ENCODE measurements around the gene MCTP1. TPM values are rescaled to one million over a fixed set of nuclear protein-coding genes. Genes with fewer than 3 reads are reported as not detected.

MCTP1 gene
- total RNA-seq, 1 donor from 2014 or later: 1.9 TPM

GRCh38 chr5:94777056-94777880 lies 507.6 kb downstream of the MCTP1 start:
- no peak for TF ChIP-seq CTCF (IDR thresholded peaks at IDR 0.05)
- peaks cover 6% of the 10 kb centered on the region for H3K9me3 Mint-ChIP-seq
- CTCF ChIA-PET: interaction anchor here (1.0 kb wide), 1 partner anchor 44 kb away, joined by 3 read pairs; no protein-coding TSS in a partner anchor
- no peaks in the 10 kb centered on the region for H3K4me1 Mint-ChIP-seq
- POLR2A ChIA-PET: no interaction called here
- no peaks in the 10 kb centered on the region for H3K36me3 Mint-ChIP-seq (ENCODE audit: low read depth)
- no peak for DNase-seq
- no peak for ATAC-seq (ENCODE audit: low read depth)
- H3K27me3 Mint-ChIP-seq: peaks cover 9% of the 10 kb centered on the region
- H3K27ac Mint-ChIP-seq: no peak overlapping the region
- no peak overlapping the region for H3K4me3 Mint-ChIP-seq
- intact Hi-C loops (cut with micrococcal nuclease): no loop called here

- DNase-seq: no peak
Measured at GRCh38 chr5:94776167-94776566, 508.7 kb downstream of the MCTP1 start.

GRCh38 chr5:94775088-94775487 lies 509.8 kb downstream of the MCTP1 start:
- H3K9me3 Mint-ChIP-seq: peaks cover 6% of the 10 kb centered on the region
- no peaks in the 10 kb centered on the region for H3K4me1 Mint-ChIP-seq
- H3K27me3 Mint-ChIP-seq: peaks cover 9% of the 10 kb centered on the region
- DNase-seq: no peak
- POLR2A ChIA-PET: no interaction called here
- CTCF ChIA-PET: interaction anchor here (1.1 kb wide), 1 partner anchor 10 kb away, joined by 3 read pairs; no protein-coding TSS in a partner anchor
- ATAC-seq (ENCODE audit: low read depth): no peak
- intact Hi-C loops (cut with micrococcal nuclease): no loop called here
- no peak for TF ChIP-seq CTCF (IDR thresholded peaks at IDR 0.05)
- no peak overlapping the region for H3K4me3 Mint-ChIP-seq
- H3K36me3 Mint-ChIP-seq (ENCODE audit: low read depth): no peaks in the 10 kb centered on the region
- no peak overlapping the region for H3K27ac Mint-ChIP-seq

More at GRCh38 chr5:94776167-94776566, 508.7 kb downstream of the MCTP1 start:
- ChIA-PET CTCF (interaction anchor here (1.1 kb wide), 1 partner anchor 9 kb away, joined by 3 read pairs; no protein-coding TSS in a partner anchor), POLR2A (no interaction called here)
- Mint-ChIP-seq H3K27ac (no peak overlapping the region), H3K9me3 (peaks cover 6% of the 10 kb centered on the region), H3K4me1 (no peaks in the 10 kb centered on the region), H3K36me3 (ENCODE audit: low read depth) (no peaks in the 10 kb centered on the region), H3K4me3 (no peak overlapping the region), H3K27me3 (peaks cover 9% of the 10 kb centered on the region)
- intact Hi-C loops (cut with micrococcal nuclease): no loop called here
- ATAC-seq (ENCODE audit: low read depth): no peak
- TF ChIP-seq CTCF (IDR thresholded peaks at IDR 0.05): no peak

GRCh38 chr5:94771742-94772141 lies 513.2 kb downstream of the MCTP1 start:
- Mint-ChIP-seq H3K4me1 (no peaks in the 10 kb centered on the region), H3K27ac (no peak overlapping the region), H3K4me3 (no peak overlapping the region), H3K36me3 (ENCODE audit: low read depth) (no peaks in the 10 kb centered on the region), H3K9me3 (peaks cover 6% of the 10 kb centered on the region), H3K27me3 (peaks cover 7% of the 10 kb centered on the region)
- no peak for TF ChIP-seq CTCF (IDR thresholded peaks at IDR 0.05)
- CTCF ChIA-PET: interaction anchor here (0.8 kb wide), 1 partner anchor 34 kb away, joined by 7 read pairs; no protein-coding TSS in a partner anchor
- no peak for ATAC-seq (ENCODE audit: low read depth)
- intact Hi-C loops (cut with micrococcal nuclease): no loop called here
- DNase-seq: no peak
- POLR2A ChIA-PET: no interaction called here

GRCh38 chr5:94769996-94770395 lies 514.9 kb downstream of the MCTP1 start:
- no peaks in the 10 kb centered on the region for H3K4me1 Mint-ChIP-seq
- H3K9me3 Mint-ChIP-seq: peaks cover 6% of the 10 kb centered on the region
- ATAC-seq (ENCODE audit: low read depth) (no peak), DNase-seq (no peak)
- H3K36me3 Mint-ChIP-seq (ENCODE audit: low read depth): no peaks in the 10 kb centered on the region
- ChIA-PET CTCF (no interaction called here), POLR2A (no interaction called here)
- intact Hi-C loops (cut with micrococcal nuclease): no loop called here
- H3K27ac Mint-ChIP-seq: no peak overlapping the region
- H3K4me3 Mint-ChIP-seq: no peak overlapping the region
- H3K27me3 Mint-ChIP-seq: peaks cover 7% of the 10 kb centered on the region
- TF ChIP-seq CTCF (IDR thresholded peaks at IDR 0.05): no peak

Measured in activated B cell treated with CpG ODN at 0.5 μM for 24 hours (primary cell).